ENCODE results near the gene SLC23A2.

- no peak for TF ChIP-seq CTCF (IDR thresholded peaks at IDR 0.05; ENCODE audit: poor library complexity, severe bottlenecking)
- TF ChIP-seq POLR2AphosphoS5 (IDR thresholded peaks at IDR 0.05) = no peak
- no peak for TF ChIP-seq EZH2 (IDR thresholded peaks at IDR 0.05; ENCODE audit: borderline replicate concordance, insufficient read depth, low read length, poor library complexity, severe bottlenecking)
- TF ChIP-seq EP300 (conservative IDR thresholded peaks at IDR 0.05; ENCODE audit: poor library complexity, severe bottlenecking) = no peak
- TF ChIP-seq TAF1 (IDR thresholded peaks at IDR 0.05; ENCODE audit: low read depth) = no peak
These were observed 30.2 kb downstream of the SLC23A2 start for GRCh38 chr20:4971064-4971463.

Data from neural cell (in vitro differentiated cells).